Activated T-helper 17 cell treated with anti-CD3 and anti-CD28 coated beads, Interleukin-2, amount 50 U/mL, for 72 hours (primary cell): ENCODE data around the gene PTPRN2. TPM values are rescaled to one million over a fixed set of nuclear protein-coding genes. Genes with fewer than 3 reads are reported as not detected.

ENCODE experiments used
- ATAC-seq: fragments of 150-1000 bp; cut with Tn5 transposase; replicated peaks from 2 replicates; pipeline ENCODE4 v1.10.0; 2021; ENCODE audit warnings: mild to moderate bottlenecking, moderate library complexity
- H3K27ac Mint-ChIP-seq: one replicate; pipeline ENCODE4 v1.8.0; 2022; ENCODE audit warnings: mixed read lengths
- H3K27me3 Mint-ChIP-seq: one replicate; pipeline ENCODE4 v1.8.0; 2022; ENCODE audit warnings: mixed read lengths
- H3K36me3 Mint-ChIP-seq: one replicate; pipeline ENCODE4 v1.8.0; 2022; ENCODE audit warnings: low read depth, mild to moderate bottlenecking, mixed read lengths
- H3K4me1 Mint-ChIP-seq: one replicate; pipeline ENCODE4 v1.8.0; 2022; ENCODE audit warnings: mixed read lengths
- H3K4me3 Mint-ChIP-seq: one replicate; pipeline ENCODE4 v1.8.0; 2022; ENCODE audit warnings: mild to moderate bottlenecking, mixed read lengths
- H3K9me3 Mint-ChIP-seq: one replicate; pipeline ENCODE4 v1.8.0; 2022; ENCODE audit warnings: mixed read lengths
- total RNA-seq, 2 donors: library from RNA; stranded (reverse); gene quantifications; one replicate each; pipeline ENCODE4 v1.2.3, GENCODE V29; 2022

The PTPRN2 gene
- total RNA-seq, 2 donors from 2014 or later = 0.48 to 1.4 TPM

GRCh38 chr7:158372400-158373342, 215.0 kb downstream of the PTPRN2 start:
- no peak for ATAC-seq
- Mint-ChIP-seq H3K36me3 (peaks cover 8% of the 10 kb centered on the region), H3K27ac (no peak overlapping the region), H3K4me3 (no peak overlapping the region), H3K27me3 (peaks cover 7% of the 10 kb centered on the region), H3K9me3 (peaks cover 2% of the 10 kb centered on the region), H3K4me1 (peaks cover 5% of the 10 kb centered on the region)

GRCh38 chr7:158371856-158372255, 215.8 kb downstream of the PTPRN2 start:
- ATAC-seq = no peak
- no peaks in the 10 kb centered on the region for H3K9me3 Mint-ChIP-seq
- no peak overlapping the region for H3K27ac Mint-ChIP-seq
- no peaks in the 10 kb centered on the region for H3K36me3 Mint-ChIP-seq
- peaks cover 7% of the 10 kb centered on the region for H3K27me3 Mint-ChIP-seq
- no peak overlapping the region for H3K4me3 Mint-ChIP-seq
- H3K4me1 Mint-ChIP-seq = peaks cover 5% of the 10 kb centered on the region

GRCh38 chr7:158369866-158370265, 217.8 kb downstream of the PTPRN2 start:
- Mint-ChIP-seq H3K27me3 (peaks cover 7% of the 10 kb centered on the region), H3K9me3 (no peaks in the 10 kb centered on the region), H3K4me1 (peaks cover 5% of the 10 kb centered on the region), H3K36me3 (no peaks in the 10 kb centered on the region), H3K27ac (peak overlapping the region; percentile 10), H3K4me3 (no peak overlapping the region)
- no peak for ATAC-seq

- H3K27me3 Mint-ChIP-seq = peaks cover 6% of the 10 kb centered on the region
Measured at GRCh38 chr7:158369290-158369689, 218.3 kb downstream of the PTPRN2 start.

GRCh38 chr7:158368449-158368848, 219.2 kb downstream of the PTPRN2 start:
- H3K27ac Mint-ChIP-seq = no peak overlapping the region
- H3K27me3 Mint-ChIP-seq = peaks cover 3% of the 10 kb centered on the region
- no peak overlapping the region for H3K4me3 Mint-ChIP-seq
- ATAC-seq = no peak
- H3K9me3 Mint-ChIP-seq = no peaks in the 10 kb centered on the region
- H3K36me3 Mint-ChIP-seq = no peaks in the 10 kb centered on the region
- H3K4me1 Mint-ChIP-seq = no peaks in the 10 kb centered on the region

More at GRCh38 chr7:158369290-158369689, 218.3 kb downstream of the PTPRN2 start:
- H3K36me3 Mint-ChIP-seq = no peaks in the 10 kb centered on the region
- no peak overlapping the region for H3K27ac Mint-ChIP-seq
- ATAC-seq = no peak
- peaks cover 3% of the 10 kb centered on the region for H3K4me1 Mint-ChIP-seq
- H3K9me3 Mint-ChIP-seq = no peaks in the 10 kb centered on the region
- H3K4me3 Mint-ChIP-seq = no peak overlapping the region

GRCh38 chr7:158367634-158367982, 220.0 kb downstream of the PTPRN2 start:
- Mint-ChIP-seq H3K27me3 (peaks cover 3% of the 10 kb centered on the region), H3K4me1 (no peaks in the 10 kb centered on the region), H3K36me3 (no peaks in the 10 kb centered on the region), H3K9me3 (no peaks in the 10 kb centered on the region), H3K27ac (no peak overlapping the region), H3K4me3 (no peak overlapping the region)
- no peak for ATAC-seq

- ATAC-seq = no peak
- Mint-ChIP-seq H3K27ac (no peak overlapping the region), H3K4me1 (no peaks in the 10 kb centered on the region), H3K36me3 (no peaks in the 10 kb centered on the region), H3K4me3 (no peak overlapping the region), H3K9me3 (no peaks in the 10 kb centered on the region), H3K27me3 (peaks cover 3% of the 10 kb centered on the region)
Measured at GRCh38 chr7:158366916-158367633, 220.5 kb downstream of the PTPRN2 start.

- Mint-ChIP-seq H3K27ac (no peak overlapping the region), H3K4me3 (no peak overlapping the region), H3K9me3 (no peaks in the 10 kb centered on the region), H3K4me1 (no peaks in the 10 kb centered on the region), H3K36me3 (no peaks in the 10 kb centered on the region), H3K27me3 (peaks cover 3% of the 10 kb centered on the region)
- ATAC-seq = no peak
Measured at GRCh38 chr7:158366346-158366745, 221.3 kb downstream of the PTPRN2 start.

- ATAC-seq = no peak
- H3K36me3 Mint-ChIP-seq = no peaks in the 10 kb centered on the region
- H3K27ac Mint-ChIP-seq = no peak overlapping the region
- no peaks in the 10 kb centered on the region for H3K27me3 Mint-ChIP-seq
- H3K4me1 Mint-ChIP-seq = no peaks in the 10 kb centered on the region
- no peaks in the 10 kb centered on the region for H3K9me3 Mint-ChIP-seq
- H3K4me3 Mint-ChIP-seq = no peak overlapping the region
Measured at GRCh38 chr7:158365267-158365666, 222.4 kb downstream of the PTPRN2 start.

- H3K4me3 Mint-ChIP-seq = no peak overlapping the region
- no peaks in the 10 kb centered on the region for H3K27me3 Mint-ChIP-seq
- no peaks in the 10 kb centered on the region for H3K9me3 Mint-ChIP-seq
- no peaks in the 10 kb centered on the region for H3K4me1 Mint-ChIP-seq
- H3K27ac Mint-ChIP-seq = no peak overlapping the region
- H3K36me3 Mint-ChIP-seq = no peaks in the 10 kb centered on the region
- no peak for ATAC-seq
Measured at GRCh38 chr7:158364451-158364850, 223.2 kb downstream of the PTPRN2 start.

- Mint-ChIP-seq H3K4me3 (no peak overlapping the region), H3K27me3 (no peaks in the 10 kb centered on the region), H3K36me3 (no peaks in the 10 kb centered on the region), H3K9me3 (no peaks in the 10 kb centered on the region), H3K27ac (no peak overlapping the region), H3K4me1 (no peaks in the 10 kb centered on the region)
- ATAC-seq = no peak
Measured at GRCh38 chr7:158362912-158363905, 224.4 kb downstream of the PTPRN2 start.

GRCh38 chr7:158362001-158362400, 225.6 kb downstream of the PTPRN2 start:
- H3K27me3 Mint-ChIP-seq = no peaks in the 10 kb centered on the region
- no peaks in the 10 kb centered on the region for H3K9me3 Mint-ChIP-seq
- ATAC-seq = no peak
- no peaks in the 10 kb centered on the region for H3K4me1 Mint-ChIP-seq
- H3K27ac Mint-ChIP-seq = no peak overlapping the region
- H3K36me3 Mint-ChIP-seq = no peaks in the 10 kb centered on the region
- H3K4me3 Mint-ChIP-seq = no peak overlapping the region

- Mint-ChIP-seq H3K27ac (no peak overlapping the region), H3K4me1 (no peaks in the 10 kb centered on the region), H3K9me3 (no peaks in the 10 kb centered on the region), H3K27me3 (peaks cover under 1% of the 10 kb centered on the region), H3K4me3 (no peak overlapping the region), H3K36me3 (no peaks in the 10 kb centered on the region)
- no peak for ATAC-seq
Measured at GRCh38 chr7:158361326-158361946, 226.2 kb downstream of the PTPRN2 start.
